HG03432 (cell line): Measurements from ENCODE around the gene ARSH.
A peak's percentile ranks its signal among the peaks of the same experiment; 100 is the strongest.
"Not testable (repeated sequence)": the region's sequence is repeated elsewhere in the genome, so short reads cannot be mapped to it uniquely, and the experiment has no call there.

ENCODE experiments used
- ATAC-seq: cut with Tn5 transposase; IDR thresholded peaks from one replicate; pipeline ENCODE4 v1.9.1; 2021; ENCODE audit warnings: mild to moderate bottlenecking, moderate library complexity; ENCODE audit not compliant: unreplicated experiment

Gene ARSH, protein sequence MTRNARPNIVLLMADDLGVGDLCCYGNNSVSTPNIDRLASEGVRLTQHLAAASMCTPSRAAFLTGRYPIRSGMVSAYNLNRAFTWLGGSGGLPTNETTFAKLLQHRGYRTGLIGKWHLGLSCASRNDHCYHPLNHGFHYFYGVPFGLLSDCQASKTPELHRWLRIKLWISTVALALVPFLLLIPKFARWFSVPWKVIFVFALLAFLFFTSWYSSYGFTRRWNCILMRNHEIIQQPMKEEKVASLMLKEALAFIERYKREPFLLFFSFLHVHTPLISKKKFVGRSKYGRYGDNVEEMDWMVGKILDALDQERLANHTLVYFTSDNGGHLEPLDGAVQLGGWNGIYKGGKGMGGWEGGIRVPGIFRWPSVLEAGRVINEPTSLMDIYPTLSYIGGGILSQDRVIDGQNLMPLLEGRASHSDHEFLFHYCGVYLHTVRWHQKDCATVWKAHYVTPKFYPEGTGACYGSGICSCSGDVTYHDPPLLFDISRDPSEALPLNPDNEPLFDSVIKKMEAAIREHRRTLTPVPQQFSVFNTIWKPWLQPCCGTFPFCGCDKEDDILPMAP

DNA sequence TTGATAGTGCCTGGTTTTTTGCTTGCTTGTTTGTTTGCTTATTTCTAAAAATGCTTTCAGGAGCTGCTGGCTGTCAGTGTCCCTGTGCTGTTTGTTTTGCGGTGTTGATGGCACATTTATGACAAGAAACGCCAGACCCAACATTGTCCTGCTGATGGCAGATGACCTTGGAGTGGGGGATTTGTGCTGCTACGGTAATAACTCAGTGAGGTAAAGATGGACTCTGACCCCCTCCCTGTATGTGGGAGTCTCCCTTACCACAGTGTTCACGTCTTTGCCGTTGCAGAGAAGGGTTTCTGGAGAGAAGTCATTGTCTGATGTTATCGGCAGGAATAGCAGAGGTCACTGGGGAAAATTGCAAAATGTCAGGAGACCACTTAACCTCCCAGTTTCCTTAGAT lies at the start of gene ARSH:
ARSH (plus strand) TSS at position 52 of the 400 bp plus-strand sequence; CDS start at position 119, 67 bp downstream.
- ATAC-seq: no peak

DNA sequence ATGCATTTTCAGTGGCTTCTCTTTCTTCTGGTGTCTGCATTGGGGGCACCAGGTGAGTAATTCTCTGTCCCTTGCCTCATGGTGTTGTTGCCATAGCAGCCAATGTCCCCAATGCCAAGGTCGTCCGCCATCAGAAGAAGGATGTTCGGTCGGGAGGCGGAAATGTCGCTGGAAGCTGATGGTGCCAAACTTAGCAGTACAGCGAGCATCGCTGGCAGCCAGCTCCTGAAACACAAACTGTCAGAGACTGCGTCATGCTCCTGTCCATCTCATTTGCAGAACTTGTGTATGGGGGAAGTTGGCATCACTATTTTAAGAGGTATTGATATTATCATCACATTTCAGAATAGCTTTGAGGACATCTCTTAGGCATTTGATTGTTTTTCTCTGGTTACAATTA lies 48.1 kb upstream of the ARSH start:
- ATAC-seq: no peak

DNA sequence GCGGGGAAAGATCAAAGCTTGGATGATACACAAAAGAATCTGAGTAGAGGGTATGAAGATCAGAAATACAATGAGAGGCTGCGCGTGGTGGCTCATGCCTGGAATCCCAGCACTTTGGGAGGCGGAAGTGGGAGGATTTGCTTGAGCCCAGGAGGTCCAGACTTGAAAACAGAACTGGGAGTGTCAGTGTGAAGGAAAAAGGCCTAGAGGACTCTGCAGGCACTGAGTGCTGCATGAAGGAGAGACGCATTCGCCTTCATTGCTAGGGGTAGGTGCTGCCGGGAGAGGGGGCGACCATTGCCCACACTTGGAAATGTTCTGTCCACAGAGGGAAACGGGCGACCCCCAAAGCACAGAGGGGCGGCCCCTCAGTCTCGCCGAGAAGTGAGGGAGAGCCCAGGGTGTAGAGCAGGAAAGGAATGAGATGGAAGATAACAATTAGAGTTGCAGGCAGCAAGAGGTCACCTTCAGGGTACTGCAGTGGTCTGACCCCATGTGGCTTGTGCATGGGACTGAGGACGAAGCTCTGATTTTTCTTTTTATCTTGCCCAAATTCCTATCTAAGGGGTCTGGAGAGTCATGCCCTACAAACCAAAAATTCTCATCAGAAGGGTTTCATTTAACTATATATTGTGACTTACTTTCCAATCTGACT lies 45.4 kb upstream of the ARSH start:
- no peak for ATAC-seq

DNA sequence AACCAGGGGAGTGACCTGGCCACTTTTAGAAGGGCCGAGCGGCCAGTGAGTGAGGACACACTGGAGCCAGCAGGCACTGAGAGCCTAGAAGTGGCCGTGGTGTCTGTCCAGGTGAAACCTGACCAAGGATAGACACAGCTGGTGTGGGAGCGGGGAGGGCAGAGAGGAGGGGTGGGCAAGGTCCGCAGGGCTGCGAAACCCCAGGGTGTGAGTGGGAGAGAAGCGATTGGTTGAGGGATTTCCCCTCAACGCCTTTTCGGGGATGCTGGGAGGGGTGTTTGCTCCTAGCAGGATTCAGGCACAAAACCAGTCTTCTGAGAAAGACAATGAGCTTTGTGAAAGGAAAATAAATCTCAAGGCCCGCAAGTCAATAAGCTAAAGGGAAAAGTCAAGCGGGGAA lies 44.0 kb upstream of the ARSH start:
- ATAC-seq: no peak

DNA sequence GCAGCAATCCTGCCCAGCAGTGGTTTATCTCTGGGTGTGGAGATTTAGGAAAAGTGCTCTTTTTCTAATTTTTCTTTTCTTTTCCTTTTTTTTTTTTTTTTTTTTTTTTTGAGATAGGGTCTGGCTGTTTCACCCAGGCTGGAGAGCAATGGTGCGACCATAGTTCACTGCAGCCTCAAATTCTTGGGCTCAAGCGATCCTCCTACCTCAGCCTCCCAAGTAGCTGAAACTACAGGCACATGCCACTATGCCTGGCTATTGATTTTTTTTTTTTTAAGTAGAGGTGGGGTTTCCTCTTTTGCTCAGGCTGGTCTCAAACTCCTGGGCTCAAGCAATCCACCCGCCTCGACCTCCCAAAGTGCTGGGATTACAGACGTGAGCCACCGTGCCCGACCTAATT lies 42.9 kb upstream of the ARSH start:
- not testable (repeated sequence) for ATAC-seq

DNA sequence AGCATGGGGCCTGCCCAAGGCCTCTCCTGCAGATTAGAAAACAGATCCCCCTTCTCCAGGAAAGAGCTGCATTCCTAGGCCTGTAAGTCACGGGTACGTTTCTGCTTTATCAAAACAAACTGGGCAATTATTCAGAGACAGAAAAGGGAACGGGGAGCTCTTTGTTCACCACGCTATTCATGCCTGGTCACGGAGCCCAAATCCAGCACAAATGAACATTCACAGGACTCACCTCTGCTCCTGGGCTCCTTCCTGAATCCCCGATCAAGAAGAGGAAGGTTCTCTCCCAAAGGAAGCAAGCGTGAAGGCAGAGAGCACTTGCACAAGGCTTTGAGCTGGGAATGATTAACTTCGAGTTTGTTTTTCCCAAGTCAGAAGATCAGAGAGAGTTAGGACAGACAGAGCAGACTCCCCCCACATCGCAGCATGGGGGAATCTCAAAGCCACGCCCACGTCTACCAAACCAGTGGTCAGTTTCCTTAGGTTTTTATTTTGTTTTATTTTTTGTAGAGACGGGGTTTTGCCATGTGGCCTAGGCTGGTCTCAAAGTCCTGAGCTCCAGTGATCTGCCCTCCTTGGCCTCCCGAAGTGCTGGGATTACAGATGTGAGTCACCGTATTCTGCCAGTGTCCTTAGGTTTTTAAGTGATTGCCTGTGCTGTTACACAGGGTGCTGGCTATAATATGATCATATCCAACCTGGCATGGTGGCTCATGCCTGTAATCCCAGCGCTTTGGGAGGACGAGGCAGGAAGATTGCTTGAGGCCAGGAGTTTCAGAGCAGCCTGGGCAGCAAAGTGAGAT lies 42.2 kb upstream of the ARSH start:
- not testable (repeated sequence) for ATAC-seq

DNA sequence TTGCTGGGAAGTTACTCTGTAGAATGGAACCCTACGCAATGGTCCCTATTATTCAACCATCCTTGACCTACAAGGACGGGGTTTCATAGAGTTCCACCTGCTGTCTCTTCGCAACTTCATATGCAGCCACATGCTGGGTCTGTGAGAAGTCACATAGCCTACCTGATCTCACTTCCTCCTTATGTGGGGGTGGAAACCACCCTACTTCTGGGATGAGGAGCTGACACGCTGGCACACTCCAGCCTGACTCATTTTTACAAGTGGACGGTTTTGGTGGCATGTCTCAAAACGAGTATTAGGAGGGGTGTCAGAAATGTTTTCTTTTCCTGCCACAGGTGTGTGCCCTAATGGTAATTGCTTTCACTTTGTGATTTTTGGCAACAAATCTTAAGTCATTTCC lies 40.4 kb upstream of the ARSH start:
- ATAC-seq: peak; percentile 69

DNA sequence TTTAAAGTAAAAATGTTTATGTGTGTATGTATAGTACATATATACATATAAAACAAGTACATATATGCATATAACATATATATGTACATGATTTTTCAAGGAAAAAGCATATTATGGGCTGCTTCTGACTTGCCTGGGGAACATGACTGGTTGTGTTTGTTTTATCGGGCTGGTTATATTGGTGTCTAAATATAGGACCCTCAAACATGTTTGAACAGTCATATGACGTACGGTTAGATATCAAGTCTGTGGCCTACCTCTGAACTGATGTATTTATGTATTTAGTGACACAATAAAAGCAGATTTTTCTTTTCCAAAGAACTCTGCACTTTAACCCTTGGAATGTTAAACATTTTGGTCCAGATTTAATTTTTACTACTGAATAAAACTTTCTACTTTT lies 39.3 kb upstream of the ARSH start:
- no peak for ATAC-seq

DNA sequence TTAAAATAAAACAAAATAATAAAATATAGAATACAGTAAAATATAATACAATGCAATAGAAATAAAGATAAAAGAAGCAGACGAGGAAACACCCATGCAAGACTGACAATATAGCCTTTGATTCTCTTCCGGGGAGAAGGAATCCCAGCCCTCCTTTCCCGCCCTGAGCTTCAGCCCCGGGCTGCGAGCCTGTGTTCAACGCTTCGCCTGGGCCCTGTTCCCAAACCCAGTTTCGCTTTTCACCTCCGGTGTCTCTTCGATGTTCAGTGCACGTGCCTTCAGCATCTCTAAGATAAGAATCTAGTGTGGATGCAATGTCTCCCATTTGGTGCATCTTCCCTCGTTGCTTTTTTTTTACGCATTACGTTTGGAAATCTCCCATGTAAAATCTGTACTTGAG lies 38.8 kb upstream of the ARSH start:
- no peak for ATAC-seq

DNA sequence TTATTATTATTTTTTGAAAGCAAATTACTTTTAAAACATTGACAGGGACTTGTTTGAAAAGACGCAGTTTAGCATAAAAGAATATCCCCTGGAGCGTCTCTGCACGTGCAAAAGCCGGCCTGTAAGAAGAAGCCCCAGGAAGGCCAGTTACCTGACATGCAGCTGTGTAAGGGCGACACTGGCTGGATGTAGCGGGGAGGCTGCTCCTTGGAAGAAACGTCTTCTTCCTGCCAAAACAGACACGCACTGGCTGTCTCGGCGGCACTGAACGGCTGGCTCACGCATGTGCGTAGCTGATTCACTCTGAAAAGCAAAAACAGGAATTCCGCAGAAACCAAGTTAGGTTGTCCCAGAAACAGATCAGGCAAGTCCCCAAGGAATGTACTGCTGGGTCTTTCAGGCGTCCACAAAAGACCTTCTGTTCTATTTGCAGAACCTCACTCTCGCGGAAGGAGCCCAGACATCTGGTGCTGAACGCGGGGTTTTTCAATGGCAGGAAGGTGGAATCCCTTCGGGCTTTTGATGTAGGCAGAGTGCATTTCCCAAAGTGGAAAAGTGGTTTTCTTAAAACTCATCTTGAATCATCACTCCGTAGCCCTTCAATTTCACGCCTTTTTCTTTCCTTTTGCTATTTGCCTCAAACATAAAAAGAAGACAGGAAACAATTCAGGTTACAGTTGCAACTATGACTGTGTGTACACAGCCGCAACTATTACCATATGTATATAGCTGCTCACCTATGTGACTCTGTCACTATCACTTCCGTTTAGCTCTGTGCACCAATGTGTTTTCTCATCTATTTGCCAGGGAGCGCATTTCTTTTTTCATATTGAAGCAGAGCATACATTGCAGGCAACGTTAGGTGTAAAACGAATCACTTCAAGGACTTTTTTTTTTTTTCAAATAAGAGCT lies 38.1 kb upstream of the ARSH start:
- ATAC-seq: peak; percentile 67

DNA sequence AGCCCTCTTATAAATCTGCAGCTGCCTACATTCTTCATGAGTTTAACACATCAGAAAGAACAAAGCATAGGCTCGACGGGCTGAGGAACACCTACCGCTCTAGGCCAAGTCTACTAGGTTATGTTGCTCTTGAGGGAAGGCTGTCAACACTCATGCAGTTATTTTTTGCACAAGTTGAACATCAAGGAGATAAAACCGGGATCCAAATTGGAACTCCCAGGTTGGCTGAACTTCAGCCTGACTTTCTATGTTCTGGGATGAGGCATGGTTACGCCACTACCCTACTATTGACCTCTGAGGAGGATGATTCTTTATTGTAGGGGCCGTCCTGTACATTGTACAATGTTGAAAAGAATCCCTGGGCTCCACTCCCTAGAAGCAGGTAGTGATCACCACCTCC lies 37.3 kb upstream of the ARSH start:
- ATAC-seq: no peak

DNA sequence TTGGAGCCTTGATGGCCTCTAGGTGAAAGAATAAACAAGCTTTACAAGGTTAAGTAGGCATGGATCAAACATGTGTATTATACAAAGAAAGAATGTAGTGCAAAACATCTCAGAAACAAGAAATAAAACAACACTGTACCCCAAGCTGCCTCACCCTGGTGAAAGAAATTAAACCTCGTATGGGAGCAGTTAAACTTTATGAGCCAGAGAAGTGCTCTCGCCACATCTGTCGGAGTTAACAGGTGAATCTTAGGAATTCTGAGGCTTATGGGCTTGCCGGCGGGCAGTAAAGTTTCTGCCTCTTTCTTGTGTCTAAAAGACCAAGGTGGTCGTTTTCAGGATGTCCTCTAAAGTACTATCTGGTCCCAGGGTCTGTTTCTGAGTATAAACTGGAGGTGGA lies 34.0 kb upstream of the ARSH start:
- ATAC-seq: no peak

DNA sequence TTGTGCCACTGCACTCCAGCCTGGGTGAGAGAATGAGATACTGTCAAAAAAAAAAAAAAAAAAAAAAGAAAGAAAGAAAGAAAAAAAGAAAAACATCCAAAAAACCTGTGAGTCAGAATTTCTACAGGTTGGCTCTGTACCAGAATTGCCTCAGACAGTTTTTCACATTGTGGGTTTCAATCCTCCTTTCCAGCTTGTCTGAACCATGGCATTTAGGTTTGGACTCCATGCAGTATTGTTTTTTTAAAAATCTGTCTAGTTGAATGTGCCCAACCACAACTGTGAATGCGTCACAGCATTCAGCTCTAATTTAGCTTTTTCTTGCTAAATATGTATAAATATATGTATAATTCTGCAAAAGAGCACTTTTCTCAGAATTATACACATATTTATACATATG lies 31.4 kb upstream of the ARSH start:
- ATAC-seq: no peak

DNA sequence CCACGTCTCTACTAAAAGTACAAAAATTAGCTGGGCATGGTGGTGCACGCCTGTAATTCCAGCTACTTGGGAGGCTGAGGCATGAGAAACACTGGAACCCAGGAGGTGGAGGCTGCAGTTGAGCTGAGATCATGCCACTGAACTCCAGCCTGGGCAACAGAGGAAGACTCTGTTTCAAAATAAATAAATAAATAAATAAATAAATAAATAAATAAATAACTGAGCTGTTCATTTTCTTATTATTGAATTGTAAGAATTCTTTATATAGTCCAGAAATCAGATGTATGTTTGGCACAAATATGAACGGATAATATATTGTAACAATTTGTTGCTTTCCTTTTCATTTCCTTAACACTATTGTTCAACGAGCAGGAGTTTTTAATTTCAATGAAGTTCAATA lies 27.7 kb upstream of the ARSH start:
- not testable (repeated sequence) for ATAC-seq

DNA sequence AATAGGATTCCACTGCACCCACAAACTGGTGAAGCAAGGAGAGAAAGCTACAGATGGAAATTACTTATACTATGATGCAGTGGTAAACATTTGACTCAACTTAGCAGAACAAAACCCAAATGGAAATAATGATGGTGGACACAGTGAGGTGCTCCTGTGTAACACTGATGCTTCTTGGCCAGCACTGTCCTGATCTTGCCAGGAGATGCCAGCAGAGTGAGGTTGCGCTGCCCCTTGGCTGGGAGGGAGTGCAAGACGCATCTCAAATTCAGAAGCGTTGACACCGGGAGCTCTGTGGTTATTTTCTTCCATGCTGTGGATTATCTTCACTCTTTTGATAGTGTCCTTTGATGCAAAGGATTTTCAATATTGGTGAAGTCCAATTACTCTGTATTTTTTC lies 22.0 kb upstream of the ARSH start:
- ATAC-seq: no peak

DNA sequence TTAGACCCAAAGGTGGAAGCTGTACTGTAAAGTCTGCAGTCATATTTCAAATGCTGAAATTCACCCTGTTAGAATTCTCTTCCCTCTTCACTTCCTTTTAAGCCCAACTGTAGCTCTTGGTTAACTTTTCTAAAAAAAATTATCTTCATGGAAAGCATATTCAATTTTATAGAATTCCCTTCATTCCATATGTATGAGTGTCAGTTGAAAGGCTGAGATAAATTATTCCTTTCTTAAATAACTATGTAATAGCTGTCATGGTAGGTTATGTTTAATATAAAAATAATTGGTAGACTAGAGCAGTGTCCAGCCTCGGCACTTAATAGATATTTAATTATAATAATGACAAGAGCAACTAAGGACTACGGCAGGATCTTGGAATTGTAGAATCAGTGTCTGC lies 16.8 kb upstream of the ARSH start:
- no peak for ATAC-seq

DNA sequence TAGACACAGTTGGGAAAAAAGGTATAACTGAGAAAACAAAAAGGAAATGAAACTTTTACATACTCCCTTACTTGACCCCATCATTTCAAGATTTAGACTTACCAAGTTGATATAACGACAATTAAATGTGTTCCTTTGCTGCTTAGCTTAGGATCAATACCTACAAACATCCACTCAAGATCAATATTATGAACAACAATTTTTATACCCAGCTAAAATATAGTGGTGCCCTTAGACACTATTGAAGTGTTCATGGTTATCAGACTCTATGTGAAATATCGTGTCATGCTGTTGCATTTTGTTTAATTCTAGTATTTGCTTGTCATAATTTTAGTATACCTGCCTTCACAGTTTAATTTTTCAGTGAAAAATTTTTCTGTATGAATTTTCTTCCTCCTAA lies 4.2 kb downstream of the ARSH start:
- ATAC-seq: no peak

DNA sequence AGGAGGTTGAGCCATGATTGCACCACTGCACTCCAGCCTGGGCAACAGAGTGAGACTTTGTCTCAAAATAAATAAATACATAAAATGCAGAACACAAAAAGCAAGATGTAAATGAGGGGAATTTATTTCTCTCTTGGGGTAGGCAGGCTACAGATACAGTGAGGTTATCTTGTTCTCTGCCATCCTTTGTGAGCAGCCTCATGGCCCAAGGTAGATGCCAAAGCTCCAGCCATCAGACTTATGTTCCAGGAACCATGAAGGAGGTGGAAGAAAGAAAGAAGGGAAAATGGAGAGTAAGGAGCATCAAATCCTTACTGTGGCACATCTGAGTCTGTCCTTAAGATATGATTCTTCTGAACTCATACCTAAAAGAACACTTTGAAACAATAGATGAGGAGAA lies 11.1 kb downstream of the ARSH start:
- ATAC-seq: no peak

DNA sequence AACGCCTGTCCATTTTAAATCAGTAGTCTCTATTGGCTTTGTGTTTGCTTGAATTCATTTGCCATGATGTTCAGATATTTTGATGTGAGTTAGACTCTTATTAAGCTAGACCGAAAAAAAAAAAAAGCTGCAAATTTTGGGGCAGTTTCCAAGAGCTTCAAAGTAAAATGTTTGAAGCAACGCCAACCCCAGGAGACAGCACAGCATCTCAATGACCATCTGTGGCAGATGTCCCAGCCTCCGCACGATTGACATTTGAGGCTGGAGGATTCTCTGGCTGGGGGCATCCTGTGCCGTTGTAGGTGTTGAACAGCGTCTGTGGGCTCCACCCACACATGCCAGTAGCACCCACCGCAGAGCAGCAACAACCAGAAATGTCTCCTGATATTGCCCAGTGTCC lies 17.8 kb downstream of the ARSH start:
- no peak for ATAC-seq

DNA sequence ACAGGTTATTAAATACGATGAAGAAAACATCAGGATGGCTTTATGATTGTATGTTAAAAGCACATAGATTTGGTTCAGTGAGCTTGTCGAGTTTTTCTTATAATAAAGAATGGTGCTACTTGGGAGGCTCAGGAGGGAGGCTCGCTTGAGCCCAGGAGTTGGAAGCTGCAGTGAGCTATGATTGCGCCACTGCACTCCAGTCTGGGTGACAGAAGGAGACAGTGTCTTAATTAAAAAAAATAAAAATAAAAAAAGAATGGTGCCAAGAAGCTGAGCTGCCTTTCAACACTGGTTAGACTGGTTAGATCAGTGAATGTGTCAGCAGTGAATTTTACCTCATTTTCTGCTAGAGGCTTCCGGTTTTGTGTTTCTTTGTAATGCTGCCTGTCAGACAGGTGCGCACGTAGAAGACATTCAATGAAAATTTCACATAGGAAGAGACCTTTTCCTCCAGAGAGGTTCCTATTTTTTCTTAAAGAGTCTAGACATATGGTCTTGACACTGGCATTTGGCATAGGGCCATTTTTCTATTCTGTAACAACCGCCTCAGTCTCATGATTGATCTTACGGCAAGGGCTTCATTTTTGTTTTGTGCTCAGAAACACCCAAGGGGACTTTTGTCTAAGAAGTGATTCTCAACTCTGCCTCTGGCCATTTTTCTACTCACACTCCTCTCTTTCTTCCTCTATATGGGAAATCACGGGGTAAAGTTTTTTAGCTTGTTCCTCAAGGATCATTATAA lies 19.9 kb downstream of the ARSH start:
- ATAC-seq: no peak
